Skeletal muscle tissue (tissue), 4 donors: ENCODE results near the gene PLXNA1. TPM values are rescaled to one million over a fixed set of nuclear protein-coding genes. Genes with fewer than 3 reads are reported as not detected.

Source experiments
- H3K27ac ChIP-seq: one replicate; pipeline ENCODE4 v1.7.0; 2013; ENCODE audit warnings: mild to moderate bottlenecking, low read depth, low read length, inconsistent platforms
- H3K27me3 ChIP-seq, 3 donors: one replicate each; pipeline ENCODE4 v1.7.0; 2013; ENCODE audit warnings: low read length in 3 of 3; ENCODE audit not compliant: control insufficient read depth in 3 of 3, insufficient read depth in 3 of 3
- H3K36me3 ChIP-seq, 3 donors: one replicate each; pipeline ENCODE4 v1.7.0; 2013; ENCODE audit warnings: low read length in 3 of 3; ENCODE audit not compliant: control insufficient read depth in 3 of 3, insufficient read depth in 3 of 3
- H3K4me1 ChIP-seq, 3 donors: one replicate each; pipeline ENCODE4 v1.7.0; 2013; ENCODE audit warnings: low read length in 3 of 3, mild to moderate bottlenecking in 3 of 3; ENCODE audit not compliant: control insufficient read depth in 3 of 3, insufficient read depth in 3 of 3
- H3K4me3 ChIP-seq, 3 donors: one replicate each; pipeline ENCODE4 v1.7.0; 2013; ENCODE audit warnings: low read length in 3 of 3
- H3K9ac ChIP-seq, 3 donors: one replicate each; pipeline ENCODE4 v1.7.0; 2013; ENCODE audit warnings: low read length in 3 of 3, mild to moderate bottlenecking in 3 of 3, moderate library complexity in 2 of 3, low read depth in 1 of 3
- H3K9me3 ChIP-seq, 3 donors: one replicate each; pipeline ENCODE4 v1.7.0; 2013; ENCODE audit warnings: low read length in 3 of 3; ENCODE audit not compliant: control insufficient read depth in 3 of 3
- total RNA-seq: library from RNA; depleted of rRNA; stranded (reverse); fragments of >200 nt; gene quantifications from one replicate; pipeline ENCODE4 v1.2.3, GENCODE V29; 2014
- donor health status: Osteomylitis.

Gene PLXNA1
- total RNA-seq, 1 donor from 2014 or later = 17.7 TPM

DNA sequence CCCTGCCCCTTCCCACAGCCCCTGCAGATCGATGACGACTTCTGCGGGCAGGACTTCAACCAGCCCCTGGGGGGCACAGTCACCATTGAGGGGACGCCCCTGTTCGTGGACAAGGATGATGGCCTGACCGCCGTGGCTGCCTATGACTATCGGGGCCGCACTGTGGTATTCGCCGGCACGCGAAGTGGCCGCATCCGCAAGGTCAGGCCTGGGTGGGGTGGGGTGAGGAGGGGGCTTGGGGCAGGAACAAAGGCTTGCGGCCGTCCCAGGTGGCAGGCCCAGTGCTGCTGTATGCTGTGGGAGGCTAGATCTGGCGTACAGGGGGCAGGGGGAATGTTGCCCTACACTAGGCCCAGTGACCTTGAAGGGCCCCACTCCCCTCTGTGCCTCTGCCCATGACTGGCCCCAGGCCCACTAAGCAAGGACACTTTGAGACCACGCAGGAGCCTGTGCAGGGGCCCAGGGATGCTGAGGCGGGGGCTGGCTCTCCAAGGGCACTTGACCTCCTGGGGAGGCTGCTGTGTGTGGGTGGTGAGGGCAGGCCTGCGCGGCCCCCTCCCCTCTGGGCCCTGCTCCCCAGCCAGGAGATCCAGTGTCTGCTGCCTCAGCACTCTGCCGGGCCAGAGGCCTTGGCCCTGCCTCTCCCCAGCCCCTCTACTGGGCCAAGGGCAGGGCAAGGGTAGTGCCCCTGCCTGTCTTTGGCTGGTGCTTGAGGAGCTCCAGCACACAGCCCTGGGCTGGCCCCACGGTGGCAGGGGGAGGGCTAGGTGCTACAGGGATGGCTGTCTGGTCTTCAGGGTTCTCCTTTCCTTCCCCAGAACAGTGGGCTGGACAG, 8.7 kb downstream of the PLXNA1 start:
- Histone ChIP-seq H3K9ac (peak overlapping the region; percentile 23 to 54 (median 51)), H3K4me3 (no peak overlapping the region), H3K36me3 (peaks cover 13 to 19% (median 13%) of the 10 kb centered on the region in 3 donors), H3K27ac (no peak overlapping the region), H3K27me3 (no peaks in the 10 kb centered on the region), H3K9me3 (no peaks in the 10 kb centered on the region), H3K4me1 (peaks cover 49 to 66% (median 51%) of the 10 kb centered on the region in 3 donors)

DNA sequence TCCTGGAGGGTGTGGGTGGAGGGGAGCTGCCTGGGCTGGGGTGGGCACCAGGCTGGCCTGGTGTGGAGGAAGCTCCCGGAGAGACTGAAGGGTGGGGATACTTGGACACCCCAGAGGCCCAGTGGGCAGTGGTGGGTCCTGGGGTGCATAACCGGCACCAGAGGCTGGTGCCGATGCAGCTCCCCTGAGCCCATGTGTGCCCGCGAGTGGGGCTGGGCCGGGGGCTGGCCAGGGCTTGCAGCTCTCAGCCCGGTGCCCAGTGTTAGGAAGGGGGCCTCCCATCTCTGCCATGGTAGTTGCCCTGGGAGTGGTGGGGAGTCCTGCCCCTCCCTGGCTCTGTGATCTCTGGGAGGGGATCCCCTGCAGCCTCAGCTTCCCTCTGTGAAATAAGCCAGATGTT, 9.3 kb downstream of the PLXNA1 start:
- no peak overlapping the region for H3K4me3 ChIP-seq
- H3K27me3 ChIP-seq = no peaks in the 10 kb centered on the region
- no peak overlapping the region for H3K27ac ChIP-seq
- H3K9ac ChIP-seq = peak overlapping the region; percentile 23 to 54 (median 51)
- H3K36me3 ChIP-seq = peaks cover 13 to 19% (median 15%) of the 10 kb centered on the region in 3 donors
- no peaks in the 10 kb centered on the region for H3K9me3 ChIP-seq
- peaks cover 44 to 65% (median 48%) of the 10 kb centered on the region in 3 donors for H3K4me1 ChIP-seq

DNA sequence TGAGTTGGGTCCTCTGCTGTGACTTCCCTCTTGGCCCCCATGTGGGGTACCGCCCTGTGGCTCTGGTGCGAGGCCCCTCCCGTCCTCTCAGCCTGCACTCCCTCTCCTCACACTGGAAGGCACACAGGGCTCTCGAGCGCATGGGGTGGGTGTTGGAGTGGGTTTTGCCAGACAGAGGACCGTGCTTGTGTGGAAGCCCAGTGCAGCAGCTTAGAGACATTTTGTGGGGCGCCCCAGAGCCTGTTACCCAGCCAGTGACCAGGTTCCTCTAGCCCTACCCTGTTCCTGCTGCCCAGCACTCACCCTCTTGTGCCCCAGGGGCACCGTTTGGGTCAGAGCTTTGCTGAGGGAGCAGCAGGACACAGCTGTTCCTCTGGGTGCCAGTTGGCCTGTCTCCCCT, 9.9 kb downstream of the PLXNA1 start:
- H3K36me3 ChIP-seq = peaks cover 13 to 19% (median 15%) of the 10 kb centered on the region in 3 donors
- H3K9me3 ChIP-seq = no peaks in the 10 kb centered on the region
- H3K4me3 ChIP-seq = no peak overlapping the region
- peak overlapping the region; percentile 21 to 50 (median 32) for H3K9ac ChIP-seq
- H3K27me3 ChIP-seq = no peaks in the 10 kb centered on the region
- H3K4me1 ChIP-seq = peaks cover 41 to 62% (median 45%) of the 10 kb centered on the region in 3 donors
- no peak overlapping the region for H3K27ac ChIP-seq

DNA sequence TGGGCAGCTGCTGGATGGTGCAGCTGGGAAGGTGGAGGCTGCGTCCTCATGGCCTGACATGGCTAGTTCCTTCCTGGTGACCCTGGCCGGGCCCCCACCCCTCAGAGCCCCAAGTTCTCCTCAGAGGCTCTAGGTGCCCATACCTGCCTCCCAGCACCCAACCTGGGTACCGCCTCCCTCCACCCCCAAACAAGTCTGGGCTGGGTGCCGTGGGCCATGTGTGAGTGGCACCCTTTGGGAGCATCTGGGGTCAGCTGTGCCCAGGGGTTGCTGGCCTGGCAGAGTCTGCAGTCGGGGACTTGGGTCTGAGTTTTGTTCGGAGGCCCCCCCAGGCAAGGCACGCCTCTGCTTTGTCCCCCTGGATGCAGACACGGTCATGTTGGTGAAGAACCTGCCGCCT, 10.5 kb downstream of the PLXNA1 start:
- Histone ChIP-seq H3K4me1 (peaks cover 41 to 66% (median 46%) of the 10 kb centered on the region in 3 donors), H3K27ac (no peak overlapping the region), H3K27me3 (no peaks in the 10 kb centered on the region), H3K4me3 (no peak overlapping the region), H3K36me3 (peaks cover 13 to 19% (median 15%) of the 10 kb centered on the region in 3 donors), H3K9me3 (no peaks in the 10 kb centered on the region), H3K9ac (peak overlapping the region in 1 of 3 donors; percentile 50)

DNA sequence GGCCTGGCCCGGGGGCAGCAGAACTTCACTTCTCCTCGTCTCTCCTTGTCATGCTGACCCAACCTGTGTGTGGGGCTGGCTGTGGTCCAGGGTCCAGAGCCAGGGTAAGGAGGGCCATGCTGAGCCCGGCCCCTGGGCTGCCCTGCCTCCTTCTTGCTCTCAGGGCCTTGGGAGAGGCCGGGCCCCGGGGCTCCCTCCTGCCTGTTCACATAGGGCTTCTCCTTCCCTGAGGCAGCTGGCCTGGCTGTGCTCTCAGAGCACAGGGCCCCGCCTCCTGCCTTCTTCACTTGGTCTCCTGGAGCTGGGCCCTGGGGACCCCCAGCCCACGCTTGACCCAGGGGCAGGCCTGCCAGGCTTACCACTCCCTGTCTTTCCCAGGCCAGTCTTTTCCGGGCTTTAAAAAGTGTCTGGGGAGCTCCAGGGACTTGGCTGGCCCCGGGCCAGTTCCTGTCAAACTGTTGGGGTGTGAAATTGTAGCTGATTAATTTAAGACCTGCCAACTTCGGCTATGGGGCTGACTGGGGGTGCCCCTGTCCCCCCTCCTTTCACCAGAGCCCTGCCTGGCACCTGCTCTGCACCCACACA, 11.8 kb downstream of the PLXNA1 start:
- Histone ChIP-seq H3K9ac (peak overlapping the region in 2 of 3 donors; percentile 12 to 50), H3K4me3 (no peak overlapping the region), H3K27ac (no peak overlapping the region), H3K9me3 (no peaks in the 10 kb centered on the region), H3K36me3 (peaks cover 6 to 10% (median 6%) of the 10 kb centered on the region in 3 donors), H3K27me3 (no peaks in the 10 kb centered on the region), H3K4me1 (peaks cover 49 to 79% (median 52%) of the 10 kb centered on the region in 3 donors)

DNA sequence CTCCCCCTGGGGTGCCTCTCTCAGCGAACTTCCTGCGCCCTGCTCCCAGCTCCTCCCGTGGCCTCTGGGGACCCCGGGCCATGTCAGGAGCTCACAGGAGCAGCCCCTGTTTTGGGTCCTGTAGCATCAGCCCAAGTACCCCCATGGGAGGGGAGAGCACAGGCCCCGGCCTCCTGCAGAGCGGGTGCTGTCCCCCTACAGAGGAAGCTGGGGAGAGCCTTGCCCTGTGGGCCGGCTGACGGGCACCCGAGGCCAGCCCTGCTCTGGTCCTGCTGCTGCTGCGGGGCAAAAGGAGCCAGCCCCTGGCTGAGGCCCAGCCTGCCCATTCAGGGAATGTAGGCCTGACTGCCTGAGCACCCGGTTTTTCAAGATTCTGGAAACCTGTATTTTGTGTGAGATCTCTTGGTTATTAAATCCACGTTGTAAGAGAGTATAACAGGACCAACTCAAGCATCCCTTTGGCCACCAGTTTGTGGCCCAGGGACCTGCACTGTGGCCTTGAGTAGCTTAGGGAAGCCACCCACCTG, 12.4 kb downstream of the PLXNA1 start:
- no peaks in the 10 kb centered on the region for H3K27me3 ChIP-seq
- no peak overlapping the region for H3K4me3 ChIP-seq
- no peak overlapping the region for H3K27ac ChIP-seq
- peaks cover under 1 to 4% (median 2%) of the 10 kb centered on the region in 3 donors for H3K36me3 ChIP-seq
- H3K9me3 ChIP-seq = no peaks in the 10 kb centered on the region
- H3K9ac ChIP-seq = peak overlapping the region in 1 of 3 donors; percentile 45
- peaks cover 54 to 83% (median 57%) of the 10 kb centered on the region in 3 donors for H3K4me1 ChIP-seq

DNA sequence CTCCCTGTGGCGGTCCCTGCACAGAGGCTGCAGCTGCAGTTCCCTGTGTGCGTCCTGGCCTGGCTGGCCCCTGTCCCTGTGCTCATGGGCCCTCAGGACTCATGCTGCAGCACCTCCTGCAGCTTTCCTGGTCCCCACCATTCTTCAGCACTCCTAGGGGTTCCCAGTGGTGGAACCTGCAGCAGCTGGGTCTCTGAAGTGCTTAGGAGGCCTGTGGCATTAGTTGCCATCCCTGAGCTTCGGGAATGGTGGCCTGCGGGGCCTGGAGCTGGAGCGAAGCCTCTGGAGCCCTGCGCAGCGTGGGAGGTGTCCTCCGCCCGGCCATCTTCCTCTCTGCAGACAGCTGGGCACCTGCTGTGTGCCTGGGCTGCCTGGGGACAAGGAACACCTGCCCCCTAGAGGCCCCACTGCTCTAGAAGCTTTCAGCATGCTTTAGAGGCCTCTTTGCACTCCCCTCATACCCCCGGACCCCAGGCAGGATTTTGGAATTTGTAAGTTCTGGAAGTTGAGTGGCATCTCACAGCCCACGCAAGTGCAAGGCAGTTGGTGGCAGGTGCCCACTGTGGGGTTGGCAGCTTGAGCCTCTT, 13.1 kb downstream of the PLXNA1 start:
- H3K9ac ChIP-seq = no peak overlapping the region
- peaks cover 57 to 83% (median 64%) of the 10 kb centered on the region in 3 donors for H3K4me1 ChIP-seq
- no peaks in the 10 kb centered on the region for H3K9me3 ChIP-seq
- H3K27ac ChIP-seq = no peak overlapping the region
- no peak overlapping the region for H3K4me3 ChIP-seq
- H3K27me3 ChIP-seq = no peaks in the 10 kb centered on the region
- H3K36me3 ChIP-seq = peaks cover 0 to 4% (median 2%) of the 10 kb centered on the region in 3 donors

DNA sequence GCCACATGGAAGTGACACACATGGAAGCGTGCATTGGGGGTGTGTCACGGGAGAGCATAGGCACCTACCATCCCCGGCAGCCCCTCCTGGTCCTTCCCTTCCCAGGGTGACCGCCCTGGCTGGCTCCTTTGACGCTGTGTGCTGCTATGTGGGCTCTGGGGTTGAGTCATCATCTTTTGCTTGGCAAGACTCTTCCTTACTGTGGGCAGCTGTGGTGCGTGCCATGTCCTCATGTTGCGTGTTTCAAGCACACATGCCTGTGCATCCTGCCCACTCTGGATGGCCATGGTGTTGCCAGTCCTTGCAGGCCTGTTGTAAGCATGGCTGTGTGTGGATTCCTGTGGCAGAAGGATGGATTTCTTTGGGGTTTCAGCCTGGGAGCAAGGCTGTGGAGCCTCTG, 14.0 kb downstream of the PLXNA1 start:
- H3K9me3 ChIP-seq = no peaks in the 10 kb centered on the region
- no peak overlapping the region for H3K4me3 ChIP-seq
- no peak overlapping the region for H3K27ac ChIP-seq
- peaks cover 61 to 83% (median 70%) of the 10 kb centered on the region in 3 donors for H3K4me1 ChIP-seq
- H3K27me3 ChIP-seq = no peaks in the 10 kb centered on the region
- H3K9ac ChIP-seq = no peak overlapping the region
- peaks cover 0 to 3% (median 2%) of the 10 kb centered on the region in 3 donors for H3K36me3 ChIP-seq

DNA sequence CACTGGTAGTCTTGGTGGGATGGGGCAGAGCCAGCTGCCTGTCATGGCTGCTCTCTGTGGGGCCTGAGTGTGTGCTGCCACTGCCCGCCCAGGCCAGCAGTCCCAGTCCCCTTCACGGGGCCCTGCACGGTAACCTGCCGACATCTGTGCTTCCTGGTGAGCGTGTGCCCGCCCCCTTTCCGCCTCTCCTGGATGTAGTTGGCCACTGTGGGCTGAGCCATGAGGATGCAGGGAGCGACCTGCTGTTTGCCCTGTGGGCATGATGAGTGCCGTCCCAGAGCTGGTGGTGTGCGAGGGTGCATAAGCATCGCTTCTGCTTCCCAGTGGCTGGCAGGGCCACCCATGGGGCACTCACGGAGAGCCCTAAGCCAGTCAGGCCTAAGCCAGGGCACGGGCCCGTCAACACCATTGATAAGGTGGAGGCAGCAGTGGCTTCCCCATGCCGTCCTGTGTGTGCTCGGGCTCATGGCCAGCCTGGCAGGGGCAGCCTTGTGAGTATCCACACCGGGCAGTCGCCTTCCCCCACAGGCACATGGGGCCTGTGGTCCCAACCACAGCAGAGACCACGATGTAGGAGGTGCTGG, 14.6 kb downstream of the PLXNA1 start:
- no peak overlapping the region for H3K4me3 ChIP-seq
- H3K36me3 ChIP-seq = peaks cover 0 to 2% (median 1%) of the 10 kb centered on the region in 3 donors
- H3K27ac ChIP-seq = no peak overlapping the region
- no peaks in the 10 kb centered on the region for H3K27me3 ChIP-seq
- no peaks in the 10 kb centered on the region for H3K9me3 ChIP-seq
- H3K4me1 ChIP-seq = peaks cover 60 to 81% (median 67%) of the 10 kb centered on the region in 3 donors
- H3K9ac ChIP-seq = no peak overlapping the region
